Colonic mucosa (tissue), 4 donors: ENCODE results near the gene KRT83. TPM values are rescaled to one million over a fixed set of nuclear protein-coding genes. Genes with fewer than 3 reads are reported as not detected.

ENCODE experiments used
- DNase-seq: peaks from one replicate; pipeline ENCODE4 v3.0.0-alpha.2; 2020
- H3K27ac ChIP-seq: fragments of 200-600 bp; one replicate; pipeline ENCODE4 v1.8.0; 2021
- H3K27me3 ChIP-seq: fragments of 200-600 bp; one replicate; pipeline ENCODE4 v1.8.0; 2021
- H3K36me3 ChIP-seq: fragments of 200-600 bp; one replicate; pipeline ENCODE4 v1.8.0; 2021
- H3K4me1 ChIP-seq: fragments of 200-600 bp; one replicate; pipeline ENCODE4 v1.8.0; 2021; ENCODE audit warnings: mild to moderate bottlenecking
- H3K4me3 ChIP-seq: fragments of 200-600 bp; one replicate; pipeline ENCODE4 v1.8.0; 2021
- H3K9ac ChIP-seq, 2 donors: one replicate each; pipeline ENCODE4 v1.7.0; 2013; ENCODE audit warnings: control low read depth in 2 of 2, low read depth in 2 of 2, low read length in 2 of 2
- H3K9me3 ChIP-seq: fragments of 200-600 bp; one replicate; pipeline ENCODE4 v1.8.0; 2021
- CTCF ChIP-seq: fragments of 200-600 bp; IDR thresholded peaks from one replicate; pipeline ENCODE4 v1.8.0; 2022; ENCODE audit warnings: antibody characterized with exemption, mild to moderate bottlenecking
- intact Hi-C: fragments of 100-400 bp; cut with DNase I; formaldehyde crosslinking; loops from one replicate; pipeline ENCODE4 v1.14.1; 2022
- total RNA-seq, 2 donors: library from RNA; stranded (reverse); fragmentation: NEBNext Ultra II Directional in 1 of 2; extraction: Animal tissue kit (Norgen Biotek cat#: 25700) in 1 of 2; gene quantifications; one replicate each; pipeline ENCODE4 v1.2.1, GENCODE V29; 2021
- donor health status: healthy.
- donor health status: DM: no; HTN: no; CAD: no.
- donor health status: DM: no; HTN: no; CAD: no.

The KRT83 gene
- total RNA-seq, 2 donors from 2014 or later: not detected

GRCh38 chr12:52366738-52367485, 45.7 kb upstream of the KRT83 start, which contains the start of gene KRT85:
Gene KRT85 (minus strand): TSS chr12:52367481. CDS start chr12:52367405, 76 bp downstream.
- TF ChIP-seq CTCF: no peak
- Histone ChIP-seq H3K9ac (no peak within 1 kb of the TSS), H3K27ac (no peak within 1 kb of the TSS), H3K36me3 (no peaks in the 10 kb centered on the region), H3K27me3 (no peaks in the 10 kb centered on the region), H3K4me3 (no peak within 1 kb of the TSS), H3K9me3 (no peaks in the 10 kb centered on the region), H3K4me1 (no peaks in the 10 kb centered on the region)
- no peak for DNase-seq
- intact Hi-C loops: no loop called here

- no peak for DNase-seq
- H3K4me1 ChIP-seq: no peaks in the 10 kb centered on the region
- no peak for TF ChIP-seq CTCF
- no peaks in the 10 kb centered on the region for H3K9me3 ChIP-seq
- no peak overlapping the region for H3K9ac ChIP-seq
- H3K27ac ChIP-seq: no peak overlapping the region
- H3K4me3 ChIP-seq: no peak overlapping the region
- intact Hi-C loops: no loop called here
- no peaks in the 10 kb centered on the region for H3K27me3 ChIP-seq
- H3K36me3 ChIP-seq: no peaks in the 10 kb centered on the region
Measured at GRCh38 chr12:52364901-52365489, 43.8 kb upstream of the KRT83 start.

- no peaks in the 10 kb centered on the region for H3K27me3 ChIP-seq
- H3K9ac ChIP-seq: no peak overlapping the region
- no peaks in the 10 kb centered on the region for H3K9me3 ChIP-seq
- H3K4me1 ChIP-seq: no peaks in the 10 kb centered on the region
- H3K27ac ChIP-seq: no peak overlapping the region
- TF ChIP-seq CTCF: no peak
- intact Hi-C loops: no loop called here
- no peak overlapping the region for H3K4me3 ChIP-seq
- no peak for DNase-seq
- no peaks in the 10 kb centered on the region for H3K36me3 ChIP-seq
Measured at GRCh38 chr12:52364061-52364460, 42.9 kb upstream of the KRT83 start.

GRCh38 chr12:52363111-52363679, 42.0 kb upstream of the KRT83 start:
- DNase-seq: no peak

More at GRCh38 chr12:52363111-52363679, 42.0 kb upstream of the KRT83 start:
- Histone ChIP-seq H3K27me3 (no peaks in the 10 kb centered on the region), H3K4me3 (no peak overlapping the region), H3K9ac (no peak overlapping the region), H3K4me1 (no peaks in the 10 kb centered on the region), H3K9me3 (no peaks in the 10 kb centered on the region), H3K36me3 (no peaks in the 10 kb centered on the region), H3K27ac (no peak overlapping the region)
- intact Hi-C loops: no loop called here
- TF ChIP-seq CTCF: no peak
